ENCODE results near the gene NID1.
A peak's percentile ranks its signal among the peaks of the same experiment; 100 is the strongest.
"Not testable (repeated sequence)": the region's sequence is repeated elsewhere in the genome, so short reads cannot be mapped to it uniquely, and the experiment has no call there.

Gene NID1

GRCh38 chr1:236029428-236029940, 35.4 kb downstream of the NID1 start:
- DNase-seq (ENCODE audit: low spot score) = no peak

GRCh38 chr1:236027104-236027503, 37.8 kb downstream of the NID1 start:
- peak; percentile 89 for DNase-seq (ENCODE audit: low spot score)

GRCh38 chr1:236025836-236026235, 39.1 kb downstream of the NID1 start:
- DNase-seq (ENCODE audit: low spot score) = no peak

GRCh38 chr1:236024641-236025040, 40.2 kb downstream of the NID1 start:
- peak; percentile 69 for DNase-seq (ENCODE audit: low spot score)

- no peak for DNase-seq (ENCODE audit: low spot score)
Measured at GRCh38 chr1:236023926-236024565, 40.8 kb downstream of the NID1 start.

- no peak for DNase-seq (ENCODE audit: low spot score)
Measured at GRCh38 chr1:236021424-236022135, 43.3 kb downstream of the NID1 start.

- no peak for DNase-seq (ENCODE audit: low spot score)
Measured at GRCh38 chr1:236020359-236021219, 44.3 kb downstream of the NID1 start.

GRCh38 chr1:236018885-236019453, 45.9 kb downstream of the NID1 start:
- DNase-seq (ENCODE audit: low spot score) = no peak

GRCh38 chr1:236016782-236017400, 48.0 kb downstream of the NID1 start:
- DNase-seq (ENCODE audit: low spot score) = no peak

- DNase-seq (ENCODE audit: low spot score) = no peak
Measured at GRCh38 chr1:236016083-236016482, 48.8 kb downstream of the NID1 start.

GRCh38 chr1:236015539-236015938, 49.4 kb downstream of the NID1 start:
- DNase-seq (ENCODE audit: low spot score) = no peak

GRCh38 chr1:236013330-236013729, 51.6 kb downstream of the NID1 start:
- no peak for DNase-seq (ENCODE audit: low spot score)

GRCh38 chr1:236011641-236012040, 53.2 kb downstream of the NID1 start:
- no peak for DNase-seq (ENCODE audit: low spot score)

- DNase-seq (ENCODE audit: low spot score) = no peak
Measured at GRCh38 chr1:236010443-236010842, 54.4 kb downstream of the NID1 start.

- DNase-seq (ENCODE audit: low spot score) = no peak
Measured at GRCh38 chr1:236009857-236010256, 55.0 kb downstream of the NID1 start.

- DNase-seq (ENCODE audit: low spot score) = no peak
Measured at GRCh38 chr1:236009191-236009590, 55.7 kb downstream of the NID1 start.

- no peak for DNase-seq (ENCODE audit: low spot score)
Measured at GRCh38 chr1:236007781-236008180, 57.1 kb downstream of the NID1 start.

GRCh38 chr1:236003058-236003457, 61.8 kb downstream of the NID1 start:
- not testable (repeated sequence) for DNase-seq (ENCODE audit: low spot score)

GRCh38 chr1:236002572-236002971, 62.3 kb downstream of the NID1 start:
- DNase-seq (ENCODE audit: low spot score) = no peak

GRCh38 chr1:236002025-236002390, 62.9 kb downstream of the NID1 start:
- no peak for DNase-seq (ENCODE audit: low spot score)

- no peak for DNase-seq (ENCODE audit: low spot score)
Measured at GRCh38 chr1:236000781-236001180, 64.1 kb downstream of the NID1 start.
